IgD-negative memory B cell (primary cell): ENCODE data around the gene TMEM198. TPM values are rescaled to one million over a fixed set of nuclear protein-coding genes. Genes with fewer than 3 reads are reported as not detected.

ENCODE experiments used
- H3K27ac Mint-ChIP-seq, 3 donors: one replicate each; pipeline ENCODE4 v1.8.0; 2020 to 2022; ENCODE audit warnings: mild to moderate bottlenecking in 3 of 3, mixed read lengths in 3 of 3, moderate library complexity in 1 of 3
- H3K27me3 Mint-ChIP-seq: one replicate; pipeline ENCODE4 v1.8.0; 2021; ENCODE audit warnings: mixed read lengths
- H3K36me3 Mint-ChIP-seq: one replicate; pipeline ENCODE4 v1.8.0; 2020; ENCODE audit warnings: mild to moderate bottlenecking, mixed read lengths
- H3K4me1 Mint-ChIP-seq, 3 donors: one replicate each; pipeline ENCODE4 v1.8.0; 2020 to 2022; ENCODE audit warnings: mixed read lengths in 3 of 3, mild to moderate bottlenecking in 1 of 3
- H3K4me3 Mint-ChIP-seq, 4 donors: one replicate each; pipeline ENCODE4 v1.8.0; 2020 to 2022; ENCODE audit warnings: mild to moderate bottlenecking in 4 of 4, mixed read lengths in 4 of 4, moderate library complexity in 3 of 4
- H3K9me3 Mint-ChIP-seq, 3 donors: one replicate each; pipeline ENCODE4 v1.8.0; 2020 to 2021; ENCODE audit warnings: mixed read lengths in 3 of 3, mild to moderate bottlenecking in 1 of 3
- polyA plus RNA-seq: library from polyadenylated mRNA; unstranded; fragments of 300-500 nt; fragmentation: Illumina TruSeq; gene quantifications from one replicate; pipeline ENCODE4 v1.2.3, GENCODE V29; 2021

TMEM198 gene, protein sequence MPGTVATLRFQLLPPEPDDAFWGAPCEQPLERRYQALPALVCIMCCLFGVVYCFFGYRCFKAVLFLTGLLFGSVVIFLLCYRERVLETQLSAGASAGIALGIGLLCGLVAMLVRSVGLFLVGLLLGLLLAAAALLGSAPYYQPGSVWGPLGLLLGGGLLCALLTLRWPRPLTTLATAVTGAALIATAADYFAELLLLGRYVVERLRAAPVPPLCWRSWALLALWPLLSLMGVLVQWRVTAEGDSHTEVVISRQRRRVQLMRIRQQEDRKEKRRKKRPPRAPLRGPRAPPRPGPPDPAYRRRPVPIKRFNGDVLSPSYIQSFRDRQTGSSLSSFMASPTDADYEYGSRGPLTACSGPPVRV
- polyA plus RNA-seq: 0.28 TPM

DNA sequence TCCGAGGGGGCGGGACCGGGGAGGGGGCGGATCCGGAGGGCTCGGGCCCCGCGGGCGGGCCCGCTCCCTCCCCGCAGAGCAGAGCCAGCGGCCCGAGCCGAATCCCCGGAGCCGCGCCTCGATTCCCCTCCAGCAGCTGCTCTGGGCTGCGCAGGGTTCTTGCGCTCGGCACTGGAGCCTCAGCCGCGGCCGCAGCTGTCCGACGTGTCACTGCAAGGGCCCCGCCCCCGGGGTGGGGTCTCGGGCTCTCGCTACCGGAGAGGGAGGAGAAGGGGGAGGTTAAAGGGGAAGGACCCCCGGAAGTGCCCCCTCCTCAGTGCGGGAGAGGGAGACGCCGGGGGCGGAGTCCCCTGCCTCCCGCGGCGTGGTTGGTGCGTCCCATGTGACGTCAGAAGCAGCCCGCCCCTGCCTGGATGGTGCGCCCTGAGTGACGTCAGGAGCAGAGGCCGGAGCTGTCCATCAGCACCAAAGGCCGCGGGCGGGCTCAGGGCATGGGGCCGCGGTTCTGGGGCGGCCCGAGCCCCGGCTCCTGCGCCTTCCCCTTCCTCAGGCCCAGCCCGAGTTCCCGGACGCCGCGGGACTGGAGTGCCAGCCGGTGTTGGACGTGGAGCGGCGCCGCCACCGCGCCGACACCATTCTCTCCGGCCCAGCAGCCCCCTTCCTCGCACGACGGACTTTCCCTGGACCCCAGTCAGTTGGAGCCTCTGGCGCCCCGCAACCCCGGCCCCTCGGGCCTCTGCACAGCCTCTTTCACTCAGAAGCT is at the start of gene TMEM198, which contains the start of gene CHPF:
Gene TMEM198, plus strand, starts transcription at position 433 of the 763 bp plus-strand sequence. CDS start 700 bp downstream, outside the sequence.
Gene CHPF, minus strand, starts transcription at position 214 of the 763 bp plus-strand sequence. CDS start 271 bp downstream, outside the sequence.
- Mint-ChIP-seq H3K9me3 (no peaks in the 10 kb centered on the region), H3K27me3 (peaks cover 23% of the 10 kb centered on the region), H3K4me1 (peaks cover 6 to 30% (median 8%) of the 10 kb centered on the region in 3 donors), H3K27ac (peak within 1 kb of the TSS; percentile 72 to 80 (median 80)), H3K4me3 (peak within 1 kb of the TSS; percentile 81 to 94 (median 86)), H3K36me3 (no peaks in the 10 kb centered on the region)

DNA sequence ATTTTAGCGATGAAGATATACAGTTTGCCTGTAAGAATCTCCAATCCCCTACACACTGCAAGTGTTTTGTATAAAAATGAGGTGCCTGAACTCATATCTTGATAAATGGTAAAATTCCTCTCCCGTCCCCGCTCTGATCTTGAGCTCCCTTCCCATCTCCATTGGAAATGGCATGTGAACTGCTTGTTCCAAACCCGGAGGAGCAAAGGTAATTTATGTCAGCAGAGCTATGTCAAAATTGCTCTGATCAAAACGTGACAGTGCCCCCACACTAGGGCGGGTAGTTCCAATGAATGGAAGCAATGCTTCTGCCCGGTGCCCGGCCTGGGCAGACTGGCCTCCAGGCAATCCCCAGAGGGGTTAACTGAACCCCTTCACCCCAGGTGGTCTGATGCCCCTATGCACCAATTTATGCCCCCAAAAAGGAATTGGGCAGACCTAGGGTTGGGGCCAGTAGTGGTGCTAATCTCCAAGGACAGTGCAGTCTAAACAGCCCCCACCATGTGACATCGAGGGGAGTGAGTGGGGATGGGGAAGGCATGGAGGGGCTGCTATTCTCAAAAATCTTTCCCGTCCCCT is 48.8 kb upstream of the TMEM198 start:
- Mint-ChIP-seq H3K36me3 (no peaks in the 10 kb centered on the region), H3K4me3 (peak overlapping the region in 1 of 4 donors; percentile 88), H3K9me3 (no peaks in the 10 kb centered on the region), H3K27me3 (peaks cover 32% of the 10 kb centered on the region), H3K27ac (no peak overlapping the region), H3K4me1 (peaks cover 10 to 15% (median 13%) of the 10 kb centered on the region in 3 donors)

DNA sequence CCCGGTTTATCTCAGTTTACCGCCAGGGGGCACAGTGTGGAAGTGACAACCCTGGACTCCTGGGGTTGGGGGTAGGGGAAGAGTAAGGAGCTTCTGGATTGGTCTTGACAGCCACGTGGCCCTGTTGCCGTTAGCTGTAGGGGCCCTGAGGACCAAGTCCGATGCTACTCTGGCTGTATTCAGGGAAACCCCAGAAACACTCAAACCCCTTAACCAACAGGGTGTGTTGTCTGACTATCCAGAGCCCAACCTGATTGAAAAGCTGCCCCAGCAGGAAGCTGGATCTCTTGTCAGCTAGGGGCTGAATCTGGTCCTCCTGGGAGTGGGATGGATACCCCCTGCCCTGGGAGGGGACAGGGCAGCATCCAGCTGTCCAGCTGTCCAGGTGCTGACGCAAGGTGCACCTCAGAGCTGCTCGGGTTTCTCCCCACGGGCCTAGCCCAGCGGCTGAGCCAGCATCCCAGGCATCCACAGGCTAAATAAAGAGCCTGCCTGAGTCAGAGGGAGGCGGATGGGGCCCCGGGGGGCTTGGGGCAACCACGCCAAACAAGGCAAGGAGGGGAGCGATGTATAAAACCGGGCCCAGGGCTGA is 48.2 kb upstream of the TMEM198 start:
- Mint-ChIP-seq H3K4me1 (peaks cover 10 to 18% (median 13%) of the 10 kb centered on the region in 3 donors), H3K27me3 (peaks cover 29% of the 10 kb centered on the region), H3K4me3 (peak overlapping the region in 1 of 4 donors; percentile 88), H3K9me3 (no peaks in the 10 kb centered on the region), H3K36me3 (no peaks in the 10 kb centered on the region), H3K27ac (no peak overlapping the region)

- peak overlapping the region in 3 of 4 donors; percentile 65 to 88 (median 73) for H3K4me3 Mint-ChIP-seq
- no peaks in the 10 kb centered on the region for H3K9me3 Mint-ChIP-seq
- peaks cover 10 to 18% (median 13%) of the 10 kb centered on the region in 3 donors for H3K4me1 Mint-ChIP-seq
- H3K27ac Mint-ChIP-seq: no peak overlapping the region
- no peaks in the 10 kb centered on the region for H3K36me3 Mint-ChIP-seq
- H3K27me3 Mint-ChIP-seq: peaks cover 29% of the 10 kb centered on the region
Measured at GRCh38 chr2:219496247-219496824, 47.5 kb upstream of the TMEM198 start.

DNA sequence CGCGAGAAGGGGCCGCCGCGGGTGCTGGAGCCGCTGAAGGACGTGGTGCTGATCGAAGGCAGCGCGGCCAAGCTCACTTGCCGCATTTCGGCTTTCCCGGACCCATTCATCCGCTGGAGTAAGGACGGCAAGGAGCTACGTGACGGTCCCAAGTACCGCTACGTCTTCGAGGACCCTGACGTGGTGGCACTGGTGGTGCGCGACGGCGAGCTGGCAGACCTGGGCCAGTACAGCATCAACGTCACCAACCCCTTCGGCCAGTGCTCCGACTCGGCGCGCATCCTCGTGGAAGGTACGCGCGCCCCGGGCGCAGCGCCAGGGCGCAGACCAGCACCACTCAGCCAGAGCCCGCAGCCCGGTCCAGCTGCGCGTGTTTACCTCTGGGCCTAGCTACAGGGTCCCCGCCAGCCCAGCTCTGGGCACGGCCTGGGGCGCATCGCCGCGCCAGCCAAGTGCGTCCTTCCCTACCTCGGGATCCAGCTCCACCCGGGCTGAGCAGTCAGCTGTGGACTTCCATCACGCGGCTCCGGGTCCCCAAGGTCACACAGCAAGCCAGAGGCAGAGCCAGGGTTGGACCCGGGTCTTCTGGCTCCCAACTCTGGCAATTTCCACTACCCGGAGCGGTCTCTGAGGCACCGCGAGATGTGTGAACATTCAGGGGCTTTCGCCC is 46.9 kb upstream of the TMEM198 start:
- Mint-ChIP-seq H3K36me3 (no peaks in the 10 kb centered on the region), H3K27me3 (peaks cover 27% of the 10 kb centered on the region), H3K9me3 (no peaks in the 10 kb centered on the region), H3K4me3 (peak overlapping the region; percentile 70 to 99 (median 93)), H3K4me1 (peaks cover 10 to 18% (median 13%) of the 10 kb centered on the region in 3 donors), H3K27ac (peak overlapping the region in 1 of 3 donors; percentile 97)

GRCh38 chr2:219497495-219498279 is 46.1 kb upstream of the TMEM198 start:
- peaks cover 24% of the 10 kb centered on the region for H3K27me3 Mint-ChIP-seq
- H3K9me3 Mint-ChIP-seq: no peaks in the 10 kb centered on the region
- H3K36me3 Mint-ChIP-seq: no peaks in the 10 kb centered on the region
- H3K27ac Mint-ChIP-seq: peak overlapping the region in 1 of 3 donors; percentile 97
- H3K4me3 Mint-ChIP-seq: peak overlapping the region; percentile 88 to 99 (median 98)
- H3K4me1 Mint-ChIP-seq: peaks cover 10 to 18% (median 13%) of the 10 kb centered on the region in 3 donors

DNA sequence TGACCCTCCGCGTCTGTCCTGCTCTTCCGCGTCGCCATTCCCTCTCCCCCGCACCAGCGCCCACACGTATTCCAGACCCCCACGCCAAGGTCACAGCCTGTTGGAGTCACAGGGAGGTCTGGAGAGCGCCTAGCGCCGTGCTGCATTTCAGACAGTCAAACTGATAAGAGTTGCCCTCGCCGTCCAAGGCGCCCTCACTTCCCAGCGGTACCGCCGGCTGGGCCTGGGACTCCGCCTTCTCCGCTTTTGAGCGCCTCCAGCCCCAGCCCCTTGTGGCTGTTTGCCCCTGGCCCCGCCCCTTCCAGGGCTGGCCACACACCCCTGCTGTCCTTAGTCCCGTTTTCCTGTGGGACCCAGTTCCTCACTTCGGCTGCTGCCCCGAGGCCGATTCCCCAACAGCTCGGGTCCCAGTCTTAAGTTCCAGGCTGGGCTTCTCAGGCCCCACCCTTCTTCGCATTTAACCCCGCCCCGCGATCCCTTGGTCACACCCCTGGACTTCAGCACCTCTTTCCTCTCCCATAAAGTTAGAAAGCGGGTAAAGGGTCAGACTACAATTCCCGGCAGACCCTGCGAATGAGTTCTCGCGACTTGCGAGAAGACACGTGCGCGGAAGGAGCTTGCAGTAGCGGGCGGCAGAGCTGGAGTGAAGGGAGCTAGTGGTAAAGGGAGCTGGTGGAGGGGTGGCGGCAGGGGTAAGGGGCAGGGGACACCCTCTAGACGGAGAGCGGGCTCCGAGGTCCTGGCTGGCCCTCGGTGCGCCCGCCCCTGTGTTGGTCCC is 45.4 kb upstream of the TMEM198 start, which contains the start of gene GMPPA:
Gene GMPPA, plus strand, starts transcription at position 612 of the 778 bp plus-strand sequence. CDS start 1,085 bp downstream, outside the sequence.
- Mint-ChIP-seq H3K27me3 (peaks cover 22% of the 10 kb centered on the region), H3K4me3 (peak within 1 kb of the TSS; percentile 88 to 99 (median 98)), H3K27ac (peak within 1 kb of the TSS; percentile 25 to 97 (median 92)), H3K4me1 (peaks cover 10 to 18% (median 13%) of the 10 kb centered on the region in 3 donors), H3K36me3 (no peaks in the 10 kb centered on the region), H3K9me3 (no peaks in the 10 kb centered on the region)

DNA sequence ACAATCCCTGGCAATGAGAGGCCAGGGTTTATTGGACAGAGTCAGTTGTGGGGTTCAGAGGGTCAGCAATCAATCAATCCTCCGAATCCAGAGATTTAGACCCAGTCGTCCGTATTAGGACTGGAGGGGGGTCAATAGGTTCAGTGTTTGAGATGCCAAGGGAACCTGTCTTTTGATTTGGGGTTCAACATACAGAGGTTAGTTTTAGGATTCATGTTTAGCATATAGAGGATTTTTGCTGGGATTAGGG is 44.8 kb upstream of the TMEM198 start:
- Mint-ChIP-seq H3K27me3 (peaks cover 20% of the 10 kb centered on the region), H3K4me3 (peak overlapping the region; percentile 88 to 99 (median 98)), H3K27ac (peak overlapping the region; percentile 25 to 97 (median 92)), H3K9me3 (no peaks in the 10 kb centered on the region), H3K36me3 (no peaks in the 10 kb centered on the region), H3K4me1 (peaks cover 10 to 18% (median 13%) of the 10 kb centered on the region in 3 donors)

DNA sequence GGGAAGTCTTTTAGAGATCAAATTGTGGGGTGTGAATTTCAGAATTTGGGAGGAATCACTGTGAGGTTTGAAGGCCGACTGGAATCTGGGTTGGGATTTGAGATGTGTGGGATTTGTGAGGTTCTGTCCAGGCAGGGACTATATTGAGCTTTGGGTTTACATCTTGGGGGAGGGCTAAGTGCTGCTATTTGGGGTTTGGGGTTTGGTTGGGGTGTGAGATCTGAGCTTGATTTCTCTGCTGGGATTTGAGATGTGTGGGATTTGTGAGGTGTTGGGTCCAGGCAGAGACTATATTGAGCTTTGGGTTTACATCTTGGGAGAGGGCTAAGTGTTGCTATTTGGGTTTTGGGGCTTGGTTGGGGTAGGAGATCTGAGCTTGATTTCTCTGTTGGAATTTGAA is 44.3 kb upstream of the TMEM198 start:
- peaks cover 17% of the 10 kb centered on the region for H3K27me3 Mint-ChIP-seq
- peak overlapping the region in 1 of 3 donors; percentile 97 for H3K27ac Mint-ChIP-seq
- H3K4me3 Mint-ChIP-seq: peak overlapping the region; percentile 88 to 99 (median 94)
- peaks cover 2% of the 10 kb centered on the region for H3K36me3 Mint-ChIP-seq
- H3K9me3 Mint-ChIP-seq: no peaks in the 10 kb centered on the region
- H3K4me1 Mint-ChIP-seq: peaks cover 11 to 18% (median 13%) of the 10 kb centered on the region in 3 donors

DNA sequence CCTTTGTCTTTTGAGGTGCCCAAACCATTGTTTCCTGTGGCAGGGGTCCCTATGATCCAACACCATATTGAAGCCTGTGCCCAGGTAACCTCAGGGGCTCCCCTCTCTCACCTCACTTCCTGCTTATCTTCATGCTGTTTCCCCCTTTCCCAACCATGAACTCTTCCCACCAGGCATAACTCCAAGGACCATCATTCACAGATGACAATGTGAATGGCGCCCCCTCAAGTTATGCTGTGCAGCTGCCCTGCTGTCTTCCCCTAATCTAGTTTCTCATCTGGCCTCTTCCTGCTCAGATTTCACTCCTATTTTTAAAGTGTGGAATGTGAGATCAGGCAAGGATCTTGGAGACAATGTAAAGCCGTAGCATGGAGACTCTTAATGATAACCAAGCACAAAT is 43.7 kb upstream of the TMEM198 start:
- Mint-ChIP-seq H3K27ac (peak overlapping the region in 1 of 3 donors; percentile 70), H3K36me3 (peaks cover 3% of the 10 kb centered on the region), H3K9me3 (no peaks in the 10 kb centered on the region), H3K4me1 (peaks cover 12 to 18% (median 13%) of the 10 kb centered on the region in 3 donors), H3K27me3 (peaks cover 17% of the 10 kb centered on the region), H3K4me3 (peak overlapping the region; percentile 66 to 98 (median 88))

DNA sequence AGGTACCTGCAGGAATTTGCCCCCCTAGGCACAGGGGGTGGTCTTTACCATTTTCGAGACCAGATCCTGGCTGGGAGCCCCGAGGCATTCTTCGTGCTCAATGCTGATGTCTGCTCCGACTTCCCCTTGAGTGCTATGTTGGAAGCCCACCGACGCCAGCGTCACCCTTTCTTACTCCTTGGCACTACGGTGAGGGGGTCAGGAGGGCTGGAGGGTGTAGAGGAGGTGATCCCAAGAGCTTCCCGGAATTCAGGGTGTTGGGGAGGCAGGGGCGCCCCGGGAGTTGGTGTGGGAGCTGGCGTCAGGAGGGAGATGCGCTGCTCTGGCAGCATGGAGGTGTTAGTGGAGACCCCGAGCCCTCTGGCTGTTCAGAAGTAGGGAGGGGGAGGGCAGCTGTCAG is 42.0 kb upstream of the TMEM198 start:
- H3K9me3 Mint-ChIP-seq: no peaks in the 10 kb centered on the region
- no peak overlapping the region for H3K27ac Mint-ChIP-seq
- H3K27me3 Mint-ChIP-seq: peaks cover 7% of the 10 kb centered on the region
- H3K36me3 Mint-ChIP-seq: peaks cover 5% of the 10 kb centered on the region
- H3K4me1 Mint-ChIP-seq: peaks cover 12 to 18% (median 13%) of the 10 kb centered on the region in 3 donors
- H3K4me3 Mint-ChIP-seq: no peak overlapping the region

GRCh38 chr2:219502618-219503017 is 41.2 kb upstream of the TMEM198 start:
- Mint-ChIP-seq H3K4me1 (peaks cover 12 to 14% (median 13%) of the 10 kb centered on the region in 3 donors), H3K27ac (no peak overlapping the region), H3K4me3 (no peak overlapping the region), H3K36me3 (peaks cover 5% of the 10 kb centered on the region), H3K9me3 (no peaks in the 10 kb centered on the region), H3K27me3 (peaks cover 2% of the 10 kb centered on the region)
